HepG2 (cell line): ENCODE measurements around the gene CA10. TPM values are rescaled to one million over a fixed set of nuclear protein-coding genes. Genes with fewer than 3 reads are reported as not detected.

ENCODE experiments used
- ATAC-seq: fragments of 200-7000 bp; cut with Tn5 transposase; 3 replicates; pipeline ENCODE4 v1.9.1; 2020; ENCODE audit warnings: mild to moderate bottlenecking, moderate library complexity
- BruUV-seq: library from RNA; stranded (reverse); fragments of 400-500 nt; replicated peaks from 2 replicates; lab custom pipeline; 2021; lab: Mats Ljungman, UMichigan
- CTCF ChIA-PET: fragments of 300-600 bp; formaldehyde crosslinking; extraction: SDS; loops from one replicate; lab custom pipeline; 2021; ENCODE audit warnings: low total read pairs, inconsistent platforms, low intra/inter-chr PET ratio; lab: Yijun Ruan, JAX
- POLR2A ChIA-PET: fragments of 350-600 bp; sonication (Branson Sonifier 250); formaldehyde crosslinking; loops from one replicate; lab custom pipeline; 2020; ENCODE audit warnings: antibody characterized with exemption, inconsistent platforms; lab: Yijun Ruan, JAX
- DNase-seq: peaks from one replicate; pipeline ENCODE4 v3.0.0-alpha.2; 2015; ENCODE audit warnings: low spot score
- FAIRE-seq: peaks from 3 replicates; lab custom pipeline; 2011; peaks lifted over from hg19 to GRCh38; lab: Jason Lieb, UNC
- H2AFZ ChIP-seq: one replicate; pipeline ENCODE4 v1.6.1; 2011; ENCODE audit warnings: low read length, inconsistent platforms
- H3K27ac ChIP-seq: fragments of 300-600 bp; 3 replicates; pipeline ENCODE4 v1.8.0; 2011; ENCODE audit warnings: mixed run types, mild to moderate bottlenecking, mixed read lengths, low read length, inconsistent platforms; ENCODE audit not compliant: insufficient read depth; ENCODE audit errors: extremely low read length
- H3K27me3 ChIP-seq, 2 experiments: fragments of 200-600 bp in 1 of 2; 2 replicates in 1 of 2; 3 replicates in 1 of 2; pipeline versions ENCODE4 v1.6.0 to v1.8.0; 2011; ENCODE audit warnings: low read length in 2 of 2, mild to moderate bottlenecking in 2 of 2, moderate library complexity in 2 of 2, inconsistent platforms in 1 of 2; ENCODE audit not compliant: insufficient read depth in 2 of 2, control insufficient read depth in 1 of 2
- H3K36me3 ChIP-seq, 2 experiments: fragments of 200-600 bp in 1 of 2; replicated peaks in 1 of 2; 2 replicates in 1 of 2; 3 replicates in 1 of 2; pipeline versions ENCODE4 v1.5.1 to v1.8.0; 2011; ENCODE audit warnings: low read length in 2 of 2, inconsistent platforms in 1 of 2; ENCODE audit not compliant: insufficient read depth in 2 of 2, control insufficient read depth in 1 of 2
- H3K4me1 ChIP-seq: 2 replicates; pipeline ENCODE4 v1.5.1; 2012; ENCODE audit warnings: low read length, inconsistent platforms; ENCODE audit not compliant: insufficient read depth
- H3K4me2 ChIP-seq: 2 replicates; pipeline ENCODE4 v1.6.0; 2011; ENCODE audit warnings: low read depth, low read length, inconsistent platforms
- H3K4me3 ChIP-seq, 3 experiments: fragments of 200-600 bp in 1 of 3; sonication (generic), shearing (Covaris generic) in 1 of 3; replicated peaks in 1 of 3; 2 replicates each; pipeline ENCODE4 v1.5.1; 2011 to 2016; ENCODE audit warnings: low read length in 3 of 3, inconsistent platforms in 2 of 3, low read depth in 2 of 3, mild to moderate bottlenecking in 2 of 3, control low read depth in 1 of 3, mixed read lengths in 1 of 3; ENCODE audit not compliant: insufficient read depth in 1 of 3
- H3K79me2 ChIP-seq: one replicate; pipeline ENCODE4 v1.6.1; 2011; ENCODE audit warnings: low read length, inconsistent platforms; ENCODE audit not compliant: insufficient read depth
- H3K9ac ChIP-seq: 2 replicates; pipeline ENCODE4 v1.6.0; 2011; ENCODE audit warnings: mild to moderate bottlenecking, low read depth, low read length, inconsistent platforms; ENCODE audit not compliant: insufficient read depth
- H3K9me3 ChIP-seq: 2 replicates; pipeline ENCODE4 v1.5.1; 2012; ENCODE audit warnings: mild to moderate bottlenecking, low read length
- H4K20me1 ChIP-seq: 2 replicates; pipeline ENCODE4 v1.6.0; 2011; ENCODE audit warnings: inconsistent platforms, mild to moderate bottlenecking, low read length, moderate library complexity; ENCODE audit not compliant: insufficient read depth
- ADNP ChIP-seq: sonication (generic); formaldehyde crosslinking; IDR thresholded peaks from 2 replicates; pipeline ENCODE4 v1.4.0; 2020; ENCODE audit warnings: missing genetic modification reagents
- ATF7-NPFF ChIP-seq: sonication (generic); formaldehyde crosslinking; IDR thresholded peaks from 2 replicates; pipeline ENCODE4 v1.8.1; 2023; ENCODE audit warnings: mild to moderate bottlenecking, low read depth, missing genetic modification reagents, moderate library complexity
- DRAP1 ChIP-seq: IDR thresholded peaks from 2 replicates; pipeline ENCODE4 v1.6.1; 2016; ENCODE audit warnings: missing genetic modification reagents, missing compliant biosample characterization
- FLYWCH1 ChIP-seq: sonication (generic); formaldehyde crosslinking; IDR thresholded peaks from 2 replicates; pipeline ENCODE4 v1.8.1; 2023; ENCODE audit warnings: mild to moderate bottlenecking, missing genetic modification reagents
- HNF4A ChIP-seq: sonication (generic); formaldehyde crosslinking; IDR thresholded peaks from 2 replicates; pipeline ENCODE4 v1.4.0; 2020; ENCODE audit warnings: missing genetic modification reagents
- MAFF ChIP-seq: IDR thresholded peaks from 2 replicates; pipeline ENCODE4 v1.6.1; 2011; ENCODE audit warnings: low read depth, low read length, improper control_type of control experiment
- MAFK ChIP-seq, 2 experiments: IDR thresholded peaks in 1 of 2; conservative IDR thresholded peaks in 1 of 2; 2 replicates each; pipeline ENCODE4 v1.6.1; 2011; ENCODE audit warnings: improper control_type of control experiment in 2 of 2, low read length in 2 of 2
- MYC ChIP-seq: sonication (generic); formaldehyde crosslinking; IDR thresholded peaks from 2 replicates; pipeline ENCODE4 v1.9.0; 2021; ENCODE audit warnings: missing genetic modification reagents, borderline replicate concordance
- MYPOP ChIP-seq: sonication (generic); formaldehyde crosslinking; IDR thresholded peaks from 2 replicates; pipeline ENCODE4 v1.8.1; 2023; ENCODE audit warnings: mild to moderate bottlenecking, moderate library complexity, missing genetic modification reagents
- PBX2 ChIP-seq: IDR thresholded peaks from 2 replicates; pipeline ENCODE4 v1.6.1; 2016; ENCODE audit warnings: control low read depth
- PBX3 ChIP-seq: sonication (generic); formaldehyde crosslinking; IDR thresholded peaks from 2 replicates; pipeline ENCODE4 v1.8.1; 2023; ENCODE audit warnings: missing genetic modification reagents, inconsistent platforms, borderline replicate concordance
- ZNF570 ChIP-seq: sonication (generic); formaldehyde crosslinking; IDR thresholded peaks from 2 replicates; pipeline ENCODE4 v1.4.0; 2020; ENCODE audit warnings: mild to moderate bottlenecking, missing genetic modification reagents, borderline replicate concordance
- WGBS: methylation state at CpG from one replicate; pipeline ENCODE4 v1.1.6; 2017; ENCODE audit warnings: low lambda C conversion rate; 5-methylcytosine and 5-hydroxymethylcytosine counted together
- in situ Hi-C: cut with HindIII; loops from 2 replicates; pipeline ENCODE4 v1.10.0; 2017; ENCODE audit warnings: low pct_unique_long_range_greater_than_20kb; ENCODE audit not compliant: extremely low pct_ligation_motif_present
- intact Hi-C: fragments of 100-400 bp; cut with micrococcal nuclease; formaldehyde crosslinking; loops from one replicate; pipeline ENCODE4 v1.10.0; 2022; ENCODE audit not compliant: unreplicated experiment
- polyA plus RNA-seq, 8 experiments: library from polyadenylated mRNA; depleted of rRNA in 3 of 8; stranded (reverse) in 7 of 8; unstranded in 1 of 8; fragments of >200 nt; fragmentation: Illumina TruSeq in 4 of 8; extraction: Trizol in 4 of 8; gene quantifications; 2 replicates each; pipeline versions ENCODE4 v1.2.1 to v1.2.3, GENCODE V29; 2011 to 2016; ENCODE audit warnings: low read depth in 4 of 8, missing spikeins in 1 of 8, mixed read lengths in 1 of 8; ENCODE audit not compliant: insufficient read depth in 1 of 8
- total RNA-seq, 5 experiments: library from RNA; depleted of rRNA; stranded (reverse); fragments of >200 nt; fragmentation: Illumina TruSeq; extraction: Trizol; gene quantifications; 2 replicates each; pipeline ENCODE4 v1.2.3, GENCODE V29; 2016; ENCODE audit warnings: low read depth in 1 of 5

The CA10 gene
- total and polyA plus RNA-seq, 2 of the 13 experiments (the other 11 are each of a cell fraction or from before 2014, with no cell fraction given): not detected

DNA sequence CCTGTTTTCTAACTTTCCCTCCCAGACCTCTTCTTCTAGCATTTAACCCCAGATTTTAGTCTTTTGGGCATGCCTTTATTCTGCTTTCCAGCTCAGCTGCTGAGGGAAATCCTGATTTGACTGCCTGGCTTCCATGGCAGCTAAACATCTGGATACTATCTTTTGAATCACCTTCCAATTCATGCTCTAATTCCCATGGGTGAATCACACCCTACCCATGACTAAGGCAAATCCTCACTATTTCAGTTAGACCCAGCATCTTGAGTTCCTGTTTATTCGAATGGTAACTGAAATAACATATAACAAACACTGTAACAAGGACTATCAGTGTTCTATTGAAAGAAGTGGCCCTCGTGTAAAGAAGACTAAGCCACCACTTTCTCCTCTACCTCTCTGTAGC, 29.8 kb downstream of the CA10 start (continued):
- no peak for TF ChIP-seq PBX3
- no peak for TF ChIP-seq MYPOP
- TF ChIP-seq HNF4A (CRISPR knock-in tag): no peak
- no peak for TF ChIP-seq MYC (CRISPR knock-in tag)
- TF ChIP-seq, all 625 proteins: peak for 0

- DNase-seq: no peak
- H3K27ac ChIP-seq: no peak overlapping the region
- H3K36me3 ChIP-seq: no peaks in the 10 kb centered on the region
- H3K9me3 ChIP-seq: peaks cover 17% of the 10 kb centered on the region; the same call in 1 of the 2 replicates
- no peaks in the 10 kb centered on the region for H4K20me1 ChIP-seq
- FAIRE-seq: no peak
- intact Hi-C loops: no loop called here
- no peak overlapping the region for H3K4me2 ChIP-seq
- H3K9ac ChIP-seq: no peak overlapping the region
- ATAC-seq: no peak
- WGBS: 30% methylated on average over 7 of the region's 7 CpGs
- no TSS peak for BruUV-seq
- H3K4me3 ChIP-seq: no peak overlapping the region
- ChIA-PET POLR2A (no interaction called here), CTCF (no interaction called here)
- in situ Hi-C loops: loop anchor here (25.0 kb wide), 1 partner anchor 263 kb away; no protein-coding TSS in a partner anchor
- peak in 1 of 2 experiments; percentile 65; a peak in 2 of 4 replicates for TF ChIP-seq MAFK (conservative IDR thresholded peaks at IDR 0.05 in 1 of 2, IDR thresholded peaks at IDR 0.05 in 1 of 2; ENCODE audit: low read length in 2 of 2)
- TF ChIP-seq ATF7-NPFF: no peak
- TF ChIP-seq DRAP1 (CRISPR knock-in tag): no peak
- TF ChIP-seq PBX2: no peak
- no peak for TF ChIP-seq ADNP (CRISPR knock-in tag)
- no peak for TF ChIP-seq FLYWCH1 (CRISPR knock-in tag)
- peak; percentile 46; the same call in 1 of the 2 replicates for TF ChIP-seq MAFF
- TF ChIP-seq ZNF570: no peak
- H2AFZ ChIP-seq: no peak overlapping the region
- H3K27me3 ChIP-seq: no peaks in the 10 kb centered on the region
- H3K79me2 ChIP-seq: no peaks in the 10 kb centered on the region
- H3K4me1 ChIP-seq: no peaks in the 10 kb centered on the region
These were observed 33.5 kb downstream of the CA10 start for GRCh38 chr17:52124993-52125392.
